ES-I3 (cell line): ENCODE results near the gene TOM1.

Source experiments
- H3K36me3 ChIP-seq: 2 replicates; pipeline ENCODE4 v1.6.1; 2013; ENCODE audit warnings: mild to moderate bottlenecking, low read length, control low read depth, moderate library complexity; ENCODE audit not compliant: insufficient read depth
- H3K4me1 ChIP-seq: 2 replicates; pipeline ENCODE4 v1.6.1; 2013; ENCODE audit warnings: mild to moderate bottlenecking, control low read depth, low read length; ENCODE audit not compliant: insufficient read depth
- H3K9ac ChIP-seq: 2 replicates; pipeline ENCODE4 v1.6.1; 2013; ENCODE audit warnings: low read depth, mild to moderate bottlenecking, low read length, moderate library complexity
- H3K9me3 ChIP-seq: 2 replicates; pipeline ENCODE4 v1.6.1; 2013; ENCODE audit warnings: mild to moderate bottlenecking, low read length, moderate library complexity; ENCODE audit not compliant: control insufficient read depth, insufficient read depth

TOM1 gene

DNA sequence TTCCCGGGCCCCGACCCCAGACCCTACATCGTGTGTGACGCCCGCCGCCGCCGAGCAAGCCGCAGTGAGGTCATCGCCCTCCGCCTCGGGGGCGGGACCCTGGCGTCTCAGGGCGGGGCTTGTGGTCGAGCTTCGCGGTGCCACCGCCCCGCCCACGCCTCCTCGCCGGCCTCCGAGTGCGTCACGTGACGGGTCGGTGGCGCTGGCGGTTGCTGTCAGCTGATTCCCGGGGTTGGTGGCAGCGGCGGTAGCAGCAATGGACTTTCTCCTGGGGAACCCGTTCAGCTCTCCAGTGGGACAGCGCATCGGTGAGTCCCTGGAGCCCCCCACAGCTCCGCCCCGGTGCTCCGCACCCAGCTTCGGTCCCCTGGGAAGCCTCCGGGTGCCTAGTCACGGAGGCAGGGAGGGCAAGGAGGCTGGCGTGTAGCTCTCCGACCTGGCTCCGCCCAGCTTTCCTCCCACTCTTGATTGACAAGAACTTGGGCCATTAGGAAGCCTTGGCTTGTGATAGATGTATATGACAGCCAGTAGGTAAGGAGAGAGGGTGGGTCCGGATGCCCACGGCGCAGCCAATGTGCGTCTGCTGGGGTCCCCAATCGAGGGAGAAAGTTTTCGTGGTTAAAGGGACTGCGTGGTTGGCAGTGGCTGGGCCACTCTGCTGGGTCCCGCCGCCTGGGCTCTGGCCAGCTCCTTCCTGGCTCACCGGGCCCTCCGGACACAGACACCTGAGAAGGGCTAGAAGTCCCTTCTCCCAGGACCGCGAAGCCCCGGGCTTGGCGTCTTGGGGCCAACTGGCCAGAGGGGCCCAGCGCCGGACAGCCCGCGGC lies at the start of gene TOM1:
Gene TOM1 (plus strand): TSS at position 222 of the 827 bp plus-strand sequence. CDS start 35 bp downstream, at position 257.
- Histone ChIP-seq H3K4me1 (no peaks in the 10 kb centered on the region), H3K36me3 (no peaks in the 10 kb centered on the region; the same call in 1 of the 2 replicates), H3K9me3 (no peaks in the 10 kb centered on the region), H3K9ac (peak within 1 kb of the TSS; percentile 97)

DNA sequence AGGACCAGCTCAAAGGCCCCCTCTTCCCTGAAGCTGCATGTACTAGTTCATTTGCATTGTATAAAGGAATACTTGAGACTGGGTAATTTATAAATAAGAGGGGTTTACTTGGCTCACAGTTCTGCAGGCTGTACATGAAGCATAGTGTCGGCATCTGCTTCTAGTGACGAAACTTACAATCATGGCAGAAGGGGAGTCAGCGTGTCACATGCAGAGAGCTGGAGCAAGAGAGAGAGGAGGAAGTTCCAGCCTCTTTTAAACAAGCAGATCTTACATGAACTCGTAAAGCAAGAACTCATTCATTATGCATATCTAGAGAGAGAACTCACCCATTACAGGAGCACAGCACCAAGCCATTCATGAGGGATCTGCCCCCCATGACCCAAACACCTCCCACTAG lies 49.5 kb upstream of the TOM1 start:
- Histone ChIP-seq H3K9ac (no peak overlapping the region), H3K9me3 (no peaks in the 10 kb centered on the region), H3K4me1 (no peaks in the 10 kb centered on the region), H3K36me3 (no peaks in the 10 kb centered on the region)

DNA sequence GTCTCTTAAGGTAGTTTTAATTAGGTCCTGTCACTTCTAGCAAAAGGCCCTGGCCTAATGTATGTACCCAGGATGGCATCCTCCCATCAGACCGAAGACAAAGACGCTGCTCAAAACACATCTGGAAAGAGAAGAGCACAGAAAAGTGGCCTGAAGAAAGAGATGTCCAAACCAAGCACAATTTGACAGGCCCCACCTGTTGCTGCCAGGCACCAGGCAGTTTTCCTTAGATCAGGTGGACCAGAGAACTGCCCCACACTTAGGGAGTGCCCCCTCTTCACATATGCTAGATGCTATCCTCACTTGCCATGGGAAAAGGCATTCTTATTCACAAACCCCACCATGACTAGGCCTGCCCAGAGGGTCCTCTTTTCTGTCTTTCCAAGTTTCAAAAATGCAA lies 45.7 kb upstream of the TOM1 start:
- Histone ChIP-seq H3K9me3 (no peaks in the 10 kb centered on the region), H3K4me1 (no peaks in the 10 kb centered on the region), H3K36me3 (no peaks in the 10 kb centered on the region), H3K9ac (no peak overlapping the region)

DNA sequence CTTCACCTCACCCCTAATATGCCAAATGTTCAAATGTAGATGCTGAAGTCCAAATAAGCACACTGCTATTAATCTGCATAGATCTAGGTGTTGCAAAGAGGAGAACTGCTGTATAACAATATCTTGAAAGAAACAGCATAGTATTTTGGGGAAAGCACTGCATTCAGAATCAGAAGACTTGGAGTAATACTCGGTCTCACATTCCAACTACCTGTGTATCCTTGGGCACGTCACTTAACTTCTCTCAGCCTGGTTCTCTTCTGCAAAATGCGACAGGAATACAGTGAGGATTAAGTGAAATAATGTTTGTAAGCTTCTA lies 42.7 kb upstream of the TOM1 start:
- Histone ChIP-seq H3K9ac (peak overlapping the region; percentile 90), H3K4me1 (no peaks in the 10 kb centered on the region), H3K36me3 (no peaks in the 10 kb centered on the region), H3K9me3 (no peaks in the 10 kb centered on the region)

DNA sequence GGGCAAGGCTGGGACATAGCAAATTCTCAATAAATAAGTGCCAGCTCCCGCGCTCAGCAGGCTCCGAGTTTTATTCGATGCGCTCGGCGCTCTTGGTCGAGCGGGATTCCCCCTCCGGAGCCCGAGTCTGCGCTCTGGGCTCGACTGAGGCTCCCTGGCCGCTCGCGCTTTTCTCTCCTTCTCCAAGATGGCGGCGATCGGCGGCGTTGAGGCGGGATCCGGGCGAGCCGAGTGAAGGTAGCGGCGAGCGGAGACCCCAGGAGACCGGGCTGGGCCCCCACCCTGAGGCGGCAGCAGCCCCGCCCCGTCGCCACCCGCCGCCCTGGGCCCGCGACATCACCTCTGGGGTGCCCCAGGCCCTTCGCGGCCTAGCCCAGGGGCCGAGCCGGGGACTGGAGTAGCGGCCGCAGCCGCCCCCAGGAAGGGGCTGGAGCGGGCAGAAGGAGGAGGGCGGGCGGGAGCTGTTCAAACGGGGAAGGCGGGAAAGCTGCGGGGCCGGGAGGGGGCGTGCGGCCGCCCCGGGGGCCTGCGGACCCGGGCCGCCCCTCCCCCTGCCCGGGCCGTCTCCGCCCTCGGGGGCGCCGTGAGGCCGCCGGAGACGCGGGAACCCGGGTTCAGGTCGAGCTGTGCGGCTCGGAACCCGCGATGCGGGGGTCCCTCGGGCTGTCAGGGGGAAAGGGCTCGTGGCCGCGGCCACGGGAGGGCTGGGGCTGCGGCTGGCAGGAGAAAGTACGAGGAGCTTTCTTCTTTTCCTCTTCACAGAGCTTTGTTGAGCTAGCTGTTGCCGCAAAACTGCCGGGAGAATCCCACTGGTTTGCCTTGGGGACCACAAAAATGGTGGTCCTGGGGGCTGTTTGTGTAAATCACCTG lies 42.1 kb upstream of the TOM1 start, which contains the start of gene HMGXB4:
Gene HMGXB4 (plus strand): TSS at position 173 of the 870 bp plus-strand sequence. CDS start 4,898 bp downstream, outside the sequence.
- Histone ChIP-seq H3K4me1 (no peaks in the 10 kb centered on the region), H3K36me3 (peaks cover 5% of the 10 kb centered on the region; the same call in 1 of the 2 replicates), H3K9ac (peak within 1 kb of the TSS; percentile 90), H3K9me3 (no peaks in the 10 kb centered on the region)

DNA sequence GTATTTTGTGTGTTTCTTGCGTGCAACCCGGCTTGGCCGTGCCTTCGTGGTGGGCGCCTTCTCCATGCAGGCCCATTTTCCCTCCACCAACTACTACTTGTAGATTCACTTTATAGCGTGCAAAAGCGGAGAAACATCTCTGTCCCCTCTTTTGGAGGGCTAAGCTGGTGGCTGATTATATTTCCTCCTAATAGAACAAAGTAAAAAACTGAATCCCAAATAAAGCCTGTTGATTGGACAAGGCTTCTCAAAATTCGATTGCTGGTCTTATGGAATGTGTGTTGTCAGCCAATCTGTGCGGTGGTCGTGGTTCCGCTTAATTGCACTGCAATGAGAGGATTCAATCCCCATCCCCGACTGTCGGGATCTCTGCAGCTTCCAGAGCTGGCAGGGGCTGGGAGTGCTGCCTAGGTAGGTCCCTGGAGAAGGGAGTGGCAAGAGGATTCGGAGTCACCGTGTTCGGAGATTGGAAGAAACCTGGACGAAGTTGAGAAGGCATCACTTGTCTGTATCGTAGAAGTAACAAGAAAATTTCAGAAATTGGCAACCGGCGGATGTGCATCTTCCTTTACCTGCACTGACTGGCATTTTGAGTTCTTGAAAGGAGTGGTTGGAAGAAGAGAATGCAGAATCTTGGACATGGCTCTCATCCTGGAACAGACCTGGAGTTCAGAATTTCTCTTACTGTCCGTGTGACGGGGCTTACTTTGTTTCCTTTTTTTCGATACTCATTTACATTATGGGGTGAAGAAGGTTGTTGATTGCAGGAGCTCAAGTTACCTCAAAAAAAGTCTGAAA lies 41.3 kb upstream of the TOM1 start:
- Histone ChIP-seq H3K9me3 (no peaks in the 10 kb centered on the region), H3K36me3 (peaks cover 12% of the 10 kb centered on the region; the same call in 1 of the 2 replicates), H3K4me1 (no peaks in the 10 kb centered on the region), H3K9ac (peak overlapping the region; percentile 90)

DNA sequence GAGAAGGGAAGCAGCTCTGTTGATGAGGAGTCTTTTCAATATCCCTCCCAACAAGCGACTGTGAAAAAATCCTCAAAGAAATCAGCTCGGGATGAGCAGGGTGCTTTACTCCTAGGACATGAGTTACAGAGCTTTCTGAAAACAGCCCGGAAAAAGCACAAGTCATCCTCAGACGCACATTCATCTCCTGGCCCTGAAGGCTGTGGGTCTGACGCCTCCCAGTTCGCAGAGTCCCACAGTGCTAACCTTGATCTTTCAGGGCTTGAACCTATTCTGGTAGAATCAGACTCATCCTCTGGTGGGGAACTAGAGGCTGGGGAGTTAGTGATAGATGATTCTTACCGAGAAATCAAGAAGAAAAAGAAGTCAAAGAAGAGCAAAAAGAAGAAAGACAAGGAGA lies 34.7 kb upstream of the TOM1 start:
- no peaks in the 10 kb centered on the region for H3K9me3 ChIP-seq
- H3K9ac ChIP-seq = no peak overlapping the region
- no peaks in the 10 kb centered on the region for H3K4me1 ChIP-seq
- H3K36me3 ChIP-seq = peaks cover 64% of the 10 kb centered on the region

DNA sequence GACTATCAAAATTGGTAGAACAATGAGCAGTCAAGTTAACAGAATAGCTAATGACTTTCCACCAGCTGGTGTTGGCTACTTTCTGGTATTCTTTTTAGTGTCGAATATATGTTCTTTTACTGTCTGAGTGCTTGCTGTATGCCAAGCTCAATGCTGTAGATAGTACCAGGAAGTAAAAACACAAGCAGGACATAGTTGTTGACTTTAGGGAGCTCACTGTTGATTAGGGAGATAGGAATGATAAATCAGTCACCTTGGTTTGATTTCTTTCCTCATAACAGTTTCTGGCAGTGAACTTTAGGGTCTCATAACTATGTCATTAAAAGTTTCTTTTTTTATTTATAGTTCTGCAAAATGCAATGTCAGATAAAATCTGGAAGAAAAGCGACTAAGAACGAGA lies 33.4 kb upstream of the TOM1 start:
- Histone ChIP-seq H3K9ac (no peak overlapping the region), H3K4me1 (no peaks in the 10 kb centered on the region), H3K36me3 (peaks cover 69% of the 10 kb centered on the region), H3K9me3 (no peaks in the 10 kb centered on the region)

DNA sequence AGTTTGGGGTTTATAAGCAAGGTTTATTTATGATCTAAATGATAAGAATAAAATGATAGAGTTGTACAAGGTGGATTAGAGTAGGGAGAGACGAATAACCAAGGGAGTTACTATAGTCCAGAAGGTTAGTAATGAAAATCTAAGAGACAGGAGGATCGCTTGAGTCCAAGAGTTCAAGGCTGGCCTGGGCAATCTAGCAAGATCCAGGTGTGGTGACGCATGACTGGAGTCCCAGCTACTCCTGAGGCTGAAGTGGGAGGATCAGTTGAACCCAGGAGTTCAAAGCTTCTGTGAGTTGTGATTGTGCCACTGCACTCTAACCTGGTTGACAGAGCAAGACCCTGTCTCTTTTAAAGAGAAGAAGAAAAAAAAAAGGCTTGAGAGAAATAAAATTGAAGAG lies 30.1 kb upstream of the TOM1 start:
- Histone ChIP-seq H3K9ac (no peak overlapping the region), H3K9me3 (no peaks in the 10 kb centered on the region), H3K36me3 (peaks cover 54% of the 10 kb centered on the region), H3K4me1 (no peaks in the 10 kb centered on the region)

DNA sequence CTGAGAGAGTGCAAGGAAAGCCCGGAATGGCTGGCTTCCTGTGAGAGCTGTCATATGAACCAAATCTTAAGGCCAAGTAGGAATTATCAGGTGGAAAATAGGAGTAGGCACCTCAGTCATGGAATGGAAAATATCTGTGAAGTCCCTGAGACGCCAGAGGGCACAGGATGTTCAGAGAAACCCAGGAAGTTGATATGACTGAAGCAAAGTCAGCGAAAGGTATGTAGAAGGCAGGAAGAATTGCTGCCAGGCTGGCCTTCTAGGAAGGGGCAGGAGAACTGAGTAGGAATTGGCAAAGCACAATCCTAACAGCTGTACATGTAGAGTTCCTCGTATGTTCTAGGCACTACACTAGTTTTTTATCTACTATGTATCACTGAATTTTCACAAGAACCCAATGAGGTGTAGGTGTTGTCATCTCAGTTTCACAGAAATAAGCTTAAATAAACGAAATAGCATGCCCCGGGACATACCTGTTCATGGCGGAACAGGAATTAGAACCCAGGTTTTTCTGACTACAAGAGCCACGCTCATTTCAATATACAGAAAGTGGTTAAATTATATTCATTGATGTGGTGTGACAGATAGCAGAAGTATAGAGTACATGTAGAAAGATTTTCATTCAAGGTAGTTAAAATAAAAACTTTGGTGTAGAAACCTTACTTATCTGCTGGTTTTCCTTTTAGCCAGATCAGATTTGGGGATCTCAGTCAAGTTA lies 25.4 kb upstream of the TOM1 start:
- Histone ChIP-seq H3K9ac (no peak overlapping the region), H3K9me3 (no peaks in the 10 kb centered on the region), H3K36me3 (peaks cover 23% of the 10 kb centered on the region), H3K4me1 (no peaks in the 10 kb centered on the region)

DNA sequence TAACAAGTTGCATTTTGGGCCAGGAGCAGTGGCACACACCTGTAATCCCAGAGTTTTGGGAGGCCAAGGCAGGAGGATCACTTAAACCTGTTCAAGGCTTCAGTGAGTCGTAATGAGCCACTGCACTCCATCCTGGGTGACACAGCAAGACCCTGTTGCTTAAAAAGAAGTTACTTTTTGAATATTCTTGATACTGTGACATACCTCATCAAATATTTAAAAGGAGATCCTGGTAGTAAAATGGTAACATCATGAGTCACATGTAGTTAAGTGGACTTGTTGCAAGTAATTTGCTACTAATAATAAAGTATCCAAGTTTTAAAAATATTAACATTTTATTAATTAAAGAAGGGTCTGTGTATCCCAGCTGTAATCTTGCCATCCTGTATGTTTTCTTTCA lies 24.1 kb upstream of the TOM1 start:
- H3K36me3 ChIP-seq = peaks cover 16% of the 10 kb centered on the region
- H3K9me3 ChIP-seq = no peaks in the 10 kb centered on the region
- no peak overlapping the region for H3K9ac ChIP-seq
- H3K4me1 ChIP-seq = no peaks in the 10 kb centered on the region

DNA sequence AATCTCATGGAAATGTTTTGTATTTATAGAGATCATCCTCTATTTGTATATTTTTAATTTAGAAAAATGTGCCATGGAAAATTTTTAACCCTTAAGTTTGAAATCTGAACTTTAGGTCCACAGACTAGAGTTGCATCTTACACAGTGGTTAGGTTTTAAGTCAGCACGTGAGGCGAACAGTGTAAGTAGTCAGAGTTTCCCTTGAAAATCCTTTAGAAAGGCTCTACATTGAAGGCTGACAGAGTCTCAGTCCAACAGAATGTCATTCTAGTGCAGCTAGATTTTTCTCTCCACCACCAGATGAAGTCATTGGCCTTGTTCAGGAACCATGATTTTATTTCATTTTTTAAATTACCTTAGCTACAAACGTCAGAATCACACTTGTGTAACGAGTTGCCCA lies 23.7 kb upstream of the TOM1 start:
- Histone ChIP-seq H3K36me3 (peaks cover 13% of the 10 kb centered on the region), H3K9ac (no peak overlapping the region), H3K4me1 (no peaks in the 10 kb centered on the region), H3K9me3 (no peaks in the 10 kb centered on the region)

DNA sequence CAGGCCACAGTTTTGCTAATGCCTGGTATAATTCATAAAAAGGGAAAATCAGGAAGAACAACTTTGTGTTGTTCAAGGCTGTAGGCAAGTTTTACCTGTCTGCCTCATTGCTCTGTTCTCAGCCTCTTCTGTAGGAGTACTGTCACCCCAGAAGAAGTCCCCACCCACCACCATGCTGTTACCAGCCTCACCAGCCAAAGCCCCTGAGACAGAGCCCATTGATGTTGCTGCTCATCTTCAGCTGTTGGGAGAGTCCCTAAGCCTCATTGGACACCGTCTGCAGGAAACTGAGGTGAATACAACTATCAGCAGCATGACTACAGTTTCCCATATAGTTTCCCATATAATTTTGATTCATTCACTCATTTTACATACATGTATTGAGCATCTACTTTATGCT lies 11.6 kb upstream of the TOM1 start:
- Histone ChIP-seq H3K9me3 (no peaks in the 10 kb centered on the region), H3K36me3 (peaks cover 25% of the 10 kb centered on the region), H3K9ac (no peak overlapping the region), H3K4me1 (no peaks in the 10 kb centered on the region)

DNA sequence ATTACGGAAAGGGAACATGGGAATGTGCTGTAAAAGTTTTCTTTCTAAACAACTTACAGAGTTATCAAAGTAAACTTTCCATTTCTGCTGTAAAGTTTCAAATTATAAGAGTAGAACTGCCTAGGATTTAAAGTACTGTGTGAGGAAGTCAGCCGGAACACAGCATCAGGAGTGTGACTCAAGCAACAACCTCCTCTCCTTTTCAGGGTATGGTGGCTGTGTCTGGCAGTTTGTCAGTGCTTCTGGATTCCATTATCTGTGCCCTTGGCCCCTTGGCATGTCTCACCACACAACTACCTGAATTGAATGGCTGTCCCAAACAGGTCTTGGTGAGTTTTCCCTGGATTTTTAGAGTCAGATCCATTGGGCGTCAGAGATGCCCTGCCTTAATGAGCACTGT lies 6.9 kb upstream of the TOM1 start:
- Histone ChIP-seq H3K9me3 (no peaks in the 10 kb centered on the region), H3K36me3 (peaks cover 19% of the 10 kb centered on the region), H3K9ac (no peak overlapping the region), H3K4me1 (no peaks in the 10 kb centered on the region)
